Ishikawa (cell line): ENCODE data around the gene STRN3.

Experiments
- EP300 ChIP-seq: IDR thresholded peaks from 2 replicates; pipeline ENCODE4 v1.6.1; 2012; ENCODE audit warnings: borderline replicate concordance
- REST ChIP-seq: IDR thresholded peaks from 2 replicates; pipeline ENCODE4 v1.6.1; 2012; ENCODE audit warnings: low read depth, mild to moderate bottlenecking
- TAF1 ChIP-seq: IDR thresholded peaks from 2 replicates; pipeline ENCODE4 v1.6.1; 2012; ENCODE audit warnings: low read depth, mild to moderate bottlenecking
- TCF12 ChIP-seq: IDR thresholded peaks from 2 replicates; pipeline ENCODE4 v1.6.1; 2012; ENCODE audit warnings: low read depth

GRCh38 chr14:30853946-30854345 lies 172.2 kb downstream of the STRN3 start:
- no peak for TF ChIP-seq EP300
- no peak for TF ChIP-seq TAF1
- TF ChIP-seq TCF12, result no peak
- no peak for TF ChIP-seq REST
